DOHH2 (cell line): Measurements from ENCODE around the gene RCOR2.

Experiments used
- EZH2phosphoT487 ChIP-seq: fragments of 200-600 bp; sonication (generic); IDR thresholded peaks from 2 replicates; pipeline ENCODE4 v1.6.1; 2017; ENCODE audit warnings: borderline replicate concordance, mild to moderate bottlenecking, antibody characterized with exemption, low read length, moderate library complexity, mixed read lengths
- TF ChIP-seq, protein P1 (sequence below): fragments of 200-600 bp; sonication (generic); IDR thresholded peaks from one replicate; pipeline ENCODE4 v1.5.1; 2014; ENCODE audit warnings: antibody characterized with exemption, mild to moderate bottlenecking, low read depth, low read length; ENCODE audit not compliant: poor library complexity, severe bottlenecking

GRCh38 chr11:63966444-63966843 lies 49.5 kb upstream of the RCOR2 start:
- TF ChIP-seq, protein P1, sequence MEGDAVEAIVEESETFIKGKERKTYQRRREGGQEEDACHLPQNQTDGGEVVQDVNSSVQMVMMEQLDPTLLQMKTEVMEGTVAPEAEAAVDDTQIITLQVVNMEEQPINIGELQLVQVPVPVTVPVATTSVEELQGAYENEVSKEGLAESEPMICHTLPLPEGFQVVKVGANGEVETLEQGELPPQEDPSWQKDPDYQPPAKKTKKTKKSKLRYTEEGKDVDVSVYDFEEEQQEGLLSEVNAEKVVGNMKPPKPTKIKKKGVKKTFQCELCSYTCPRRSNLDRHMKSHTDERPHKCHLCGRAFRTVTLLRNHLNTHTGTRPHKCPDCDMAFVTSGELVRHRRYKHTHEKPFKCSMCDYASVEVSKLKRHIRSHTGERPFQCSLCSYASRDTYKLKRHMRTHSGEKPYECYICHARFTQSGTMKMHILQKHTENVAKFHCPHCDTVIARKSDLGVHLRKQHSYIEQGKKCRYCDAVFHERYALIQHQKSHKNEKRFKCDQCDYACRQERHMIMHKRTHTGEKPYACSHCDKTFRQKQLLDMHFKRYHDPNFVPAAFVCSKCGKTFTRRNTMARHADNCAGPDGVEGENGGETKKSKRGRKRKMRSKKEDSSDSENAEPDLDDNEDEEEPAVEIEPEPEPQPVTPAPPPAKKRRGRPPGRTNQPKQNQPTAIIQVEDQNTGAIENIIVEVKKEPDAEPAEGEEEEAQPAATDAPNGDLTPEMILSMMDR, result no peak
- TF ChIP-seq EZH2phosphoT487, result no peak
